ENCODE measurements around the gene MFN2.
"Not testable (repeated sequence)": the region's sequence is repeated elsewhere in the genome, so short reads cannot be mapped to it uniquely, and the experiment has no call there.

The MFN2 gene

GRCh38 chr1:11999236-11999635, 19.0 kb downstream of the MFN2 start:
- no peak for DNase-seq (ENCODE audit: low spot score)

- DNase-seq (ENCODE audit: low spot score): peak; percentile 69
These were observed 21.1 kb downstream of the MFN2 start for GRCh38 chr1:12001249-12001917.

GRCh38 chr1:12001996-12002493, 21.8 kb downstream of the MFN2 start:
- DNase-seq (ENCODE audit: low spot score): peak; percentile 78

GRCh38 chr1:12003762-12004161, 23.5 kb downstream of the MFN2 start:
- DNase-seq (ENCODE audit: low spot score): no peak

GRCh38 chr1:12005488-12006166, 25.4 kb downstream of the MFN2 start:
- peak; percentile 98 for DNase-seq (ENCODE audit: low spot score)

GRCh38 chr1:12006167-12006921, 26.1 kb downstream of the MFN2 start:
- peak; percentile 28 for DNase-seq (ENCODE audit: low spot score)

GRCh38 chr1:12007204-12007603, 27.0 kb downstream of the MFN2 start:
- no peak for DNase-seq (ENCODE audit: low spot score)

- DNase-seq (ENCODE audit: low spot score): not testable (repeated sequence)
These were observed 28.1 kb downstream of the MFN2 start for GRCh38 chr1:12008355-12008754.

- DNase-seq (ENCODE audit: low spot score): no peak
These were observed 29.2 kb downstream of the MFN2 start for GRCh38 chr1:12009318-12009947.

- no peak for DNase-seq (ENCODE audit: low spot score)
These were observed 30.7 kb downstream of the MFN2 start for GRCh38 chr1:12010746-12011570.

GRCh38 chr1:12011998-12012397, 31.8 kb downstream of the MFN2 start:
- DNase-seq (ENCODE audit: low spot score): no peak

GRCh38 chr1:12012560-12013316, 32.5 kb downstream of the MFN2 start:
- DNase-seq (ENCODE audit: low spot score): no peak

- peak; percentile 30 for DNase-seq (ENCODE audit: low spot score)
These were observed 34.1 kb downstream of the MFN2 start for GRCh38 chr1:12014141-12014991.

GRCh38 chr1:12015001-12015491, 34.8 kb downstream of the MFN2 start:
- no peak for DNase-seq (ENCODE audit: low spot score)

- no peak for DNase-seq (ENCODE audit: low spot score)
These were observed 35.3 kb downstream of the MFN2 start for GRCh38 chr1:12015499-12015898.

- DNase-seq (ENCODE audit: low spot score): no peak
These were observed 35.9 kb downstream of the MFN2 start for GRCh38 chr1:12016182-12016581.

- no peak for DNase-seq (ENCODE audit: low spot score)
These were observed 39.7 kb downstream of the MFN2 start for GRCh38 chr1:12019858-12020509.

- DNase-seq (ENCODE audit: low spot score): no peak
These were observed 41.4 kb downstream of the MFN2 start for GRCh38 chr1:12021616-12022015.

- DNase-seq (ENCODE audit: low spot score): no peak
These were observed 41.8 kb downstream of the MFN2 start for GRCh38 chr1:12022036-12022435.

All from hematopoietic multipotent progenitor cell treated with erythropoietin and hydrocortisone succinate and interleukin-3 and kit ligand, for 15 days (in vitro differentiated cells).